Measurements from ENCODE around the gene OR2A14. TPM values are rescaled to one million over a fixed set of nuclear protein-coding genes. Genes with fewer than 3 reads are reported as not detected.
"Not testable (repeated sequence)": the region's sequence is repeated elsewhere in the genome, so short reads cannot be mapped to it uniquely, and the experiment has no call there.

The OR2A14 gene
- polyA plus RNA-seq, 3 donors: not detected

- WGBS, 3 donors: 87 to 89% (median 88%) methylated on average over 3 of the region's 3 CpGs
- H3K27ac ChIP-seq (ENCODE audit: low read depth, low read length): no peak overlapping the region
These were observed 19.2 kb downstream of the OR2A14 start for GRCh38 chr7:144142187-144142586.

- WGBS, 3 donors: 94 to 97% (median 96%) methylated on average over 3 of the region's 3 CpGs
- H3K27ac ChIP-seq (ENCODE audit: low read depth, low read length): no peak overlapping the region
These were observed 21.4 kb downstream of the OR2A14 start for GRCh38 chr7:144144426-144144825.

- WGBS, 3 donors: 69 to 82% (median 79%) methylated on average over 2 of the region's 2 CpGs
- H3K27ac ChIP-seq (ENCODE audit: low read depth, low read length): no peak overlapping the region
These were observed 25.4 kb downstream of the OR2A14 start for GRCh38 chr7:144148224-144148827.

- no peak overlapping the region for H3K27ac ChIP-seq (ENCODE audit: low read depth, low read length)
- WGBS, 3 donors: 89 to 93% (median 91%) methylated on average over 1 of the region's 1 CpG
These were observed 35.9 kb downstream of the OR2A14 start for GRCh38 chr7:144158861-144159260.

GRCh38 chr7:144164784-144165183, 41.8 kb downstream of the OR2A14 start:
- WGBS, 3 donors: 74 to 77% (median 76%) methylated on average over 2 of the region's 2 CpGs
- no peak overlapping the region for H3K27ac ChIP-seq (ENCODE audit: low read depth, low read length)

GRCh38 chr7:144171594-144172350, 48.8 kb downstream of the OR2A14 start:
- 75 to 85% (median 80%) methylated on average over 4 of the region's 4 CpGs for WGBS, 3 donors
- H3K27ac ChIP-seq (ENCODE audit: low read depth, low read length): not testable (repeated sequence)

GRCh38 chr7:144174613-144175012, 51.6 kb downstream of the OR2A14 start:
- no peak overlapping the region for H3K27ac ChIP-seq (ENCODE audit: low read depth, low read length)
- WGBS, 3 donors: 92 to 94% (median 92%) methylated on average over 5 of the region's 5 CpGs

- WGBS, 3 donors: 29 to 49% (median 47%) methylated on average over 7 to 10 of the region's 10 CpGs
- H3K27ac ChIP-seq (ENCODE audit: low read depth, low read length): not testable (repeated sequence)
These were observed 55.6 kb downstream of the OR2A14 start for GRCh38 chr7:144178380-144179164.

GRCh38 chr7:144179165-144179479, 56.1 kb downstream of the OR2A14 start:
- H3K27ac ChIP-seq (ENCODE audit: low read depth, low read length): not testable (repeated sequence)
- WGBS, 3 donors: 58 to 73% (median 62%) methylated on average over 1 of the region's 2 CpGs

Other genes starting within 250 kb of the OR2A14 start
- 10 to 100 TPM; 12.2 to 42.3 (median 21.8) TPM for gene TCAF1, start 221.0 kb upstream of the OR2A14 start, polyA plus RNA-seq
- not detected for gene OR2F2, start 187.9 kb upstream of the OR2A14 start, polyA plus RNA-seq
- gene OR2F1, start 168.3 kb upstream of the OR2A14 start, polyA plus RNA-seq: not detected
- under 1 TPM in 1 of 3 donors, not detected in 2; 0.03 TPM for gene OR6B1, start 122.9 kb upstream of the OR2A14 start, polyA plus RNA-seq
- gene OR2A5, start 74.2 kb upstream of the OR2A14 start, polyA plus RNA-seq: not detected
- not detected for gene OR2A25, start 53.4 kb upstream of the OR2A14 start, polyA plus RNA-seq
- not detected for gene OR2A12, start 36.9 kb upstream of the OR2A14 start, polyA plus RNA-seq
- not detected for gene OR2A2, start 13.6 kb upstream of the OR2A14 start, polyA plus RNA-seq
- gene CTAGE4, start 60.3 kb downstream of the OR2A14 start, polyA plus RNA-seq: under 1 TPM in 2 of 3 donors, not detected in 1; 0.29 to 0.67 TPM
- gene ARHGEF35, start 72.7 kb downstream of the OR2A14 start, polyA plus RNA-seq: 1 to 10 TPM; 3.7 to 6.5 (median 4.4) TPM
- under 1 TPM in 1 of 3 donors, not detected in 2; 0.42 TPM for gene OR2A42, start 116.4 kb downstream of the OR2A14 start, polyA plus RNA-seq
- gene OR2A7, start 141.6 kb downstream of the OR2A14 start, polyA plus RNA-seq: 1 to 10 TPM in 2 of 3 donors, under 1 TPM in 1; 0.67 to 2.4 (median 1.2) TPM
- gene CTAGE8, start 146.1 kb downstream of the OR2A14 start, polyA plus RNA-seq: 1 to 10 TPM in 1 of 3 donors, under 1 TPM in 1, not detected in 1; 0.95 to 1.0 TPM
- gene OR2A1, start 189.2 kb downstream of the OR2A14 start, polyA plus RNA-seq: under 1 TPM in 2 of 3 donors, not detected in 1; 0.05 to 0.07 TPM
- 1 to 10 TPM; 4.6 to 10.0 (median 4.7) TPM for gene ARHGEF5, start 232.2 kb downstream of the OR2A14 start, polyA plus RNA-seq

All from adipose tissue (tissue), 3 donors.